IMR-90 (cell line): ENCODE data around the gene COA3.

Experiments used
- CEBPB ChIP-seq: IDR thresholded peaks from 2 replicates; pipeline ENCODE4 v1.6.1; 2012; ENCODE audit warnings: low read depth, low read length, improper control_type of control experiment
- CHD1 ChIP-seq: IDR thresholded peaks from 2 replicates; pipeline ENCODE4 v1.6.1; 2012; ENCODE audit warnings: low read depth, low read length, improper control_type of control experiment
- CTCF ChIP-seq: conservative IDR thresholded peaks from 2 replicates; pipeline ENCODE4 v1.5.1; 2012; ENCODE audit warnings: mild to moderate bottlenecking, low read depth, low read length, improper control_type of control experiment
- ELK1 ChIP-seq: fragments of 150-350 bp; IDR thresholded peaks from 2 replicates; pipeline ENCODE4 v1.6.1; 2016; ENCODE audit warnings: low read depth, mild to moderate bottlenecking, low read length, moderate library complexity, borderline replicate concordance
- FOS ChIP-seq: fragments of 150-350 bp; IDR thresholded peaks from 2 replicates; pipeline ENCODE4 v1.6.1; 2016; ENCODE audit warnings: low read depth, low read length
- MAFK ChIP-seq: IDR thresholded peaks from 2 replicates; pipeline ENCODE4 v1.6.1; 2012; ENCODE audit warnings: low read depth, low read length, improper control_type of control experiment
- MAZ ChIP-seq: IDR thresholded peaks from 2 replicates; pipeline ENCODE4 v1.6.1; 2012; ENCODE audit warnings: low read depth, mild to moderate bottlenecking, low read length, improper control_type of control experiment, moderate library complexity, borderline replicate concordance
- NFE2L2 ChIP-seq: fragments of 150-350 bp; IDR thresholded peaks from 2 replicates; pipeline ENCODE4 v1.6.1; 2016; ENCODE audit warnings: low read depth, mild to moderate bottlenecking, low read length
- POLR2A ChIP-seq: IDR thresholded peaks from 2 replicates; pipeline ENCODE4 v1.6.1; 2012; ENCODE audit warnings: mild to moderate bottlenecking, low read depth, low read length
- RAD21 ChIP-seq: IDR thresholded peaks from 2 replicates; pipeline ENCODE4 v1.6.1; 2012; ENCODE audit warnings: low read length, improper control_type of control experiment
- RCOR1 ChIP-seq: IDR thresholded peaks from 2 replicates; pipeline ENCODE4 v1.6.1; 2012; ENCODE audit warnings: mild to moderate bottlenecking, low read length, improper control_type of control experiment; ENCODE audit not compliant: insufficient replicate concordance
- RFX5 ChIP-seq: IDR thresholded peaks from 2 replicates; pipeline ENCODE4 v1.8.0; 2012; ENCODE audit warnings: low read depth, mild to moderate bottlenecking, low read length, moderate library complexity
- SMC3 ChIP-seq: fragments of 150-350 bp; IDR thresholded peaks from 2 replicates; pipeline ENCODE4 v1.6.1; 2016; ENCODE audit warnings: low read depth, mild to moderate bottlenecking, antibody characterized with exemption, low read length, moderate library complexity
- USF2 ChIP-seq: fragments of 150-350 bp; IDR thresholded peaks from 2 replicates; pipeline ENCODE4 v1.6.1; 2017; ENCODE audit warnings: mild to moderate bottlenecking, antibody characterized with exemption, low read length, low read depth

GRCh38 chr17:42779304-42779935 is 19.1 kb downstream of the COA3 start:
- TF ChIP-seq CTCF = no peak
- no peak for TF ChIP-seq POLR2A
- TF ChIP-seq MAZ = no peak
- TF ChIP-seq CEBPB = no peak
- TF ChIP-seq SMC3 = no peak
- TF ChIP-seq RCOR1 = no peak
- TF ChIP-seq NFE2L2 = no peak
- TF ChIP-seq RAD21 = no peak
- TF ChIP-seq MAFK = no peak
- no peak for TF ChIP-seq ELK1
- no peak for TF ChIP-seq RFX5
- no peak for TF ChIP-seq FOS
- TF ChIP-seq USF2 = no peak
- TF ChIP-seq CHD1 = no peak
